Esophagus (tissue), 2 donors: ENCODE results near the gene TMEM59L. TPM values are rescaled to one million over a fixed set of nuclear protein-coding genes. Genes with fewer than 3 reads are reported as not detected.

Source experiments
- H3K27ac ChIP-seq, 2 donors: one replicate each; pipeline ENCODE4 v1.5.1; 2013; ENCODE audit warnings: low read depth in 2 of 2, mild to moderate bottlenecking in 2 of 2, inconsistent platforms in 1 of 2, low read length in 1 of 2, moderate library complexity in 1 of 2
- H3K27me3 ChIP-seq, 2 donors: one replicate each; pipeline ENCODE4 v1.6.1; 2013; ENCODE audit warnings: low read length in 2 of 2, control low read depth in 1 of 2, mild to moderate bottlenecking in 1 of 2; ENCODE audit not compliant: insufficient read depth in 2 of 2, control insufficient read depth in 1 of 2
- H3K36me3 ChIP-seq, 2 donors: one replicate each; pipeline ENCODE4 v1.6.1; 2013; ENCODE audit warnings: low read length in 1 of 2; ENCODE audit not compliant: control insufficient read depth in 2 of 2, insufficient read depth in 2 of 2
- H3K4me1 ChIP-seq, 2 donors: one replicate each; pipeline ENCODE4 v1.6.1; 2013; ENCODE audit warnings: low read length in 1 of 2; ENCODE audit not compliant: control insufficient read depth in 2 of 2, insufficient read depth in 2 of 2
- H3K4me3 ChIP-seq, 2 donors: one replicate each; pipeline ENCODE4 v1.5.1; 2013; ENCODE audit warnings: low read length in 2 of 2, mild to moderate bottlenecking in 2 of 2, low read depth in 1 of 2, moderate library complexity in 1 of 2
- H3K9me3 ChIP-seq, 2 donors: one replicate each; pipeline ENCODE4 v1.6.1; 2013; ENCODE audit warnings: mild to moderate bottlenecking in 2 of 2, low read depth in 1 of 2, low read length in 1 of 2, moderate library complexity in 1 of 2; ENCODE audit not compliant: control insufficient read depth in 2 of 2, insufficient read depth in 1 of 2
- WGBS, 2 donors: extraction: QIAGEN DNeasy Blood & Tissue Kit; methylation state at CpG; one replicate each; pipeline ENCODE4 v1.1.7; 2013; 5-methylcytosine and 5-hydroxymethylcytosine counted together
- polyA plus RNA-seq, 2 donors: library from polyadenylated mRNA; stranded (reverse); fragments of 200-250 nt; gene quantifications; one replicate each; pipeline ENCODE4 v1.2.3, GENCODE V29; 2013
- donor health status: healthy with polysubstance abuse.
- donor health status: Bipolar disorder and iron deficiency.

TMEM59L gene
- polyA plus RNA-seq, 2 donors: 0.41 to 0.71 TPM

- Histone ChIP-seq H3K9me3 (no peaks in the 10 kb centered on the region), H3K27me3 (peaks cover 0 to 20% of the 10 kb centered on the region in 2 donors), H3K27ac (no peak overlapping the region), H3K36me3 (no peaks in the 10 kb centered on the region), H3K4me1 (peaks cover 6 to 7% of the 10 kb centered on the region in 2 donors), H3K4me3 (no peak overlapping the region)
- WGBS, 2 donors: 25 to 50% methylated on average over 27 to 32 of the region's 32 CpGs
Observed at GRCh38 chr19:18603255-18603957, 9.3 kb upstream of the TMEM59L start.

DNA sequence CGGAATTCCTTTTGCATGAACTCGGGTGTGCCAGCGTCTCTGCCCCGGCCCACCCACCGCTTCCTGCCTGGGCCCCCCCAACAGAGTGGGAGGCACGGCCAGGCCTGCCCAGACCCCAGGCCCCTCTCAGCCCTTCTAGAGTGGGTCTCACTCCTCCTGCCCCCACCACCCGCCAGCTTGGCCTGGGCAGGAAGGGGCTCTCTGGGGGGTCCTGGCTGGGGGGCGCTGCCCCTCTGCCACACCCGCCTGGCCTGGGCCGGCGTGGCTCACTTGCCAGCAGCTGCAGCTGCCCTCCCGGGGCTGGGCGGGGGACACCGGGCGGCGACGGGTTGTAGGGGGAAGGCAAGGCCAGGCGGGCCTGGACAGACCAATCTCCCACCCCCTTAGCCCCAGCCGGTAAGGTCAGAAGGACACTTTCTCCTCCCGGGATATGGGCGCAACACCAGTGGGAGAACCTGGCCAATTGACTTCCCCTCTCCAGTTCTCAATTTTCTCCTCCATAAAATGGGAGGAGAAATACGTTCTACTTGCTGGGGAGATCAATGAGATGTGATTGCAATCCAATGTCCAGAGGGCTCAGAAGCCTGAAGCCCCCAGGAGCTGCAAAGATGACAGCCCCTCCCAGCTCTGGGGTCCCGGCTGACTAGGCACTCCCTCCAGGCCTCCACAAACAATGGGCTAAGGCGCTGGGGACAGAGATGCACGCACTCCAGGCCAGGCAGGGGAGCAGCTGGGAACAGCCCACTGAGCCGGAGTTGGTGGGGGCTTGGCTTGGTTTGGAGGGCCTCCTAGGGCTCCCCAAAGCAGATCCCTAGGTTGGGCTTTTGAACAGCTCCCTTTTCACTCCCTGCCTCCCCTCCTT is 8.5 kb upstream of the TMEM59L start:
- H3K4me1 ChIP-seq: peaks cover 6 to 7% of the 10 kb centered on the region in 2 donors
- no peaks in the 10 kb centered on the region for H3K36me3 ChIP-seq
- peaks cover 0 to 20% of the 10 kb centered on the region in 2 donors for H3K27me3 ChIP-seq
- no peak overlapping the region for H3K27ac ChIP-seq
- WGBS, 2 donors: 38 to 45% methylated on average over 20 to 26 of the region's 26 CpGs
- H3K9me3 ChIP-seq: no peaks in the 10 kb centered on the region
- no peak overlapping the region for H3K4me3 ChIP-seq

DNA sequence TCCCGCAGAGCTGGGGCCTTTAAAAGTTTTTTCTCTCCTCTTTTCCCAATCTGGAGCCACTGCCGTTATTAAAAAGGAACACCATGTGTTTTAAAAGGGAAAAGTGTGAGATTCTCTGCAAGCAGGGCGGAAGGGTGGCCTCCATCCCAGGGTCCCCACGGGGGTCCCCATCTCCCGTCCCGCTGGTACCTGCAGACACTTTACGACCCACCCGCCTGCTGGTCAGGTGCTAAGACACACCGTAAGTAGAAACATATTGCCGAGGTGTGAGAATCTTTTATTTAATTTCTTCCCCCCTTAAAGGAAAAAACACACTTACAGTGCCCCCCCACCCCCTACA is 7.9 kb upstream of the TMEM59L start:
- peaks cover 4 to 20% of the 10 kb centered on the region in 2 donors for H3K27me3 ChIP-seq
- H3K9me3 ChIP-seq: no peaks in the 10 kb centered on the region
- H3K4me1 ChIP-seq: peaks cover 6 to 7% of the 10 kb centered on the region in 2 donors
- no peak overlapping the region for H3K27ac ChIP-seq
- no peaks in the 10 kb centered on the region for H3K36me3 ChIP-seq
- 33 to 47% methylated on average over 10 of the region's 10 CpGs for WGBS, 2 donors
- H3K4me3 ChIP-seq: no peak overlapping the region

GRCh38 chr19:18605196-18605545 is 7.5 kb upstream of the TMEM59L start:
- H3K27ac ChIP-seq: no peak overlapping the region
- whole genome bisulfite sequencing, 2 donors: 24 to 31% methylated on average over 17 of the region's 17 CpGs
- no peaks in the 10 kb centered on the region for H3K9me3 ChIP-seq
- peaks cover 4 to 20% of the 10 kb centered on the region in 2 donors for H3K27me3 ChIP-seq
- H3K4me1 ChIP-seq: peaks cover 6 to 7% of the 10 kb centered on the region in 2 donors
- no peak overlapping the region for H3K4me3 ChIP-seq
- H3K36me3 ChIP-seq: no peaks in the 10 kb centered on the region

DNA sequence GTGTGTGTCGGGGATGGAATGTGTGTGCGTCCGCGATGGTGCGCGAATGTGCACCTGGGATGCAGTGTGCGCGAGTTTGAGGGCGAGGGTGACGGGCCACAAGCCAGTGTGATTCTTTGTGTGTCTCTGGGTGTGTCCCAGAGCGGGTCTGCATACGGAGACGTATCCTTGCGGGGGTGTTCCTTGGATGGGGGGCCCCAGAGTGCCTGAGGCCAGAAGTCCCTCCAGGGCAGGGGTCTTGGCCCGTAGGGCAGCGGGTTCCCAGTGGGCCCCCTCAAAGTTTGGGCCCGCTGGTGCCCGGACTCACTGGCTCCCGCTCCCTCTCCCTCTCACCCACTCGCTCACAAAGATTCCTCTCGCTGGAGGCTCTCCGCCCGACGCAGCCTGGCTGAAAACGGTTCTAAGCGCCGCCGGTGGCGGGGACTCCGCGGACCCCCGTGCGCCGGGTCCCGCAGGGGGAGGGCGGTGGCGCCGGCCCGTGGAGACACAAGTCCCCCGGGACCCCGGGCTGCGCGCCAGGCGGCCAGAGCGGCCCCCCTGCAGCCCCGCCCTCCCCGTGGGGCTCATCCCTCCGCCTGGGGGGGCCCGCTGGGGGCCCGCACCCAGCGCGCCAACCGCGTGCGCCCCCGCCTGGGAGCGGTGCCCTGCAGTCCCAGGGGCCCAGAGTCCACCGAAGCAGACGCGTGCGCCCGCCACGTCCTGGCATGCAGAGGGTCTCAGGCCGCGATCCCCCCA is 7.0 kb upstream of the TMEM59L start:
- no peaks in the 10 kb centered on the region for H3K36me3 ChIP-seq
- H3K27me3 ChIP-seq: peaks cover 4 to 23% of the 10 kb centered on the region in 2 donors
- 3 to 6% methylated on average over 42 to 65 of the region's 65 CpGs for WGBS, 2 donors
- H3K9me3 ChIP-seq: no peaks in the 10 kb centered on the region
- H3K4me1 ChIP-seq: peaks cover 6 to 7% of the 10 kb centered on the region in 2 donors
- H3K4me3 ChIP-seq: peak overlapping the region in 1 of 2 donors; percentile 33
- no peak overlapping the region for H3K27ac ChIP-seq

DNA sequence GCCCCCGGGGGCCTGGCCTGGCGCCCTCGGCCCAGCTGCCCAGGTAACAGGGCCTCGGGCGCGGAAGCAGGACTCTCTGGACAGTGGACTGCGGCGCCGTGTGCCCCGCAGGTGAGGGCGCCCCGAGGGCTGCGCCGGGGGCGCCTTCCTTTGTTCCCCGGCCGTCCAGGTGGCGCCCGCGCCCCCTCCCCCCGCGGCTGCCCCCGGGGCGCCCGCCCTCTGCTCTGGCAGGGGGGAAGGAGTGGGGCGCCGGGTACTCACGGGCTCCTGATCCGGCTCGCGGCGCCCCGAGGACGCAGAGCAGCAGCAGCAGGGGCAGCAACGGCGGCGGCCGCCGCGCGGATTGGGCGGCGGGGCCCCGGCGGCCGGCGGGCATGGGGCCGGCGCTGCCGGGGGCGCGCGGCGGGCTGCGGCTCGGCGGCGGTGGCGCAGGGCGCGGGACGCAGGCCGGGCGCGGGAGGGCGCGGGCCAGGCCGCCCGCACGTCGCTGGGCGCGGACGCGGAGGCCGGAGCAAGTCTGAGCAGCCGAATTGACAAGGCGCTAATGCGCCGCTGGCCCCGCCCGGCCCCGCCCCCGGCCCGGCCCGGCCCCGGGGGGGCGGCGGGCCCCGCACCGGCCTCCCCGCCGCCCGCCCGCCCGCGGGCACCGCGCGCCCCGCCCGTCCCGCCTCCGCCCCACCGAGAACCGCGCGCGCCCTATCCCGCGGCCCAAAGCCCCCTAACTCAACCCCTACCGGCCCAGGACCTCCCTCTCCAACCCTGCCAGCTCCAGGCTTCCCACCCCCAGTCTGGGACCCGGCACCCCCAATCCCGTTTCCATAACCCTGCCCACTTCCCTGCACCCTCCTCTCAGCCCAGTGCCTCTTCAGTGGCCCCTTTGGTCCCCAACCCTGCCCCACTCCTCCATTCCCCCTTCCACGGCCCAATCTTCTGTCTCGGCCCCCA is 6.1 kb upstream of the TMEM59L start, which contains the start of gene CRLF1:
TSS of gene CRLF1 (minus strand) at position 519 of the 945 bp plus-strand sequence. CDS start at position 376, 143 bp downstream.
- Histone ChIP-seq H3K36me3 (no peaks in the 10 kb centered on the region), H3K27ac (no peak within 1 kb of the TSS), H3K4me1 (peaks cover 7 to 10% of the 10 kb centered on the region in 2 donors), H3K4me3 (peak within 1 kb of the TSS; percentile 30 to 33), H3K27me3 (peaks cover 4 to 32% of the 10 kb centered on the region in 2 donors), H3K9me3 (no peaks in the 10 kb centered on the region)
- 1% methylated on average over 40 to 115 of the region's 116 CpGs for WGBS, 2 donors

DNA sequence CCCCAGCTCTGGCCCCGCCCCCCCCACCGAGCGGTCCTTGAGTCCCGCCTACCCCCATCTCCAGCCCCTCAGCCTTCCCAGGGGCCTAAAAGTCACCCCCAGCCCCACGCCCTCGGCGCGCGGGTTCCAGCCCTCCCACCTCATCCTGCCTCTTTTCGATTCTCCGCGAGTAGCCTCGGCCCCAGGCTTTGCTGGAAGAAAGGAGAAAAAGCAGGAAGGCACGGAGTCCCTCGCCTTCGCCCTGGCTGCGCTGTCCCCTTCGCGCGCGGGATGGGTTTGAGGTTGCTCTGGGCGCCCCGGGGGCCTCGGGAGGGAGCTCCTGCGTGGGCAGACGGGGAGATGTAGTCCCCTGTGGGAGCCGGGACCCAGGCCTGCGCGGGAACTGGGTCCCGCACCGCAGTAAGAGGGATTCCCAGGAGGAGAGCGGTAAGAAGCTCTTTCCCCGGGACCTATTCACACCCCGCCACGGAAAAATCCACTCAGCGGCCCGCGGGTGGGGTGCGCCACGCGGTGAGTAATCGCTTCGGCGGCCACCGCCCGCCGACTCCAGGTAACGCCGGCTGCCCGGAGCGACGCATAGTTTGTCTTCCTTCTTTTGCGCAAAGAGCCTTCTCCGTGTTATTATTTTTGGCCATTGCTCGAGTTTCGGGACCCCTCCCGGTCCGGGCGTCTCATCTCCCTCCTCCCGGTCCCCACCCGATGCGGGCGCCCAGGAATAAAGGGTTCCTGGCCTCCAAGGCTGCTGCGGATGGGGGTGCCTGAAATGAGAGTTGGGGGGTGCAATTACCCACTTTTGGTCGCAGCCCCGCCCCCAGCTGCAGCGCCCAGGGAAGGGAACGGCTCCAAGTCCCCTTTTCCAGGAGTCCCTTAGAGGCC is 5.2 kb upstream of the TMEM59L start:
- peaks cover 4 to 36% of the 10 kb centered on the region in 2 donors for H3K27me3 ChIP-seq
- H3K4me3 ChIP-seq: peak overlapping the region in 1 of 2 donors; percentile 3
- 2% methylated on average over 67 to 68 of the region's 68 CpGs for WGBS, 2 donors
- H3K27ac ChIP-seq: no peak overlapping the region
- H3K9me3 ChIP-seq: no peaks in the 10 kb centered on the region
- H3K4me1 ChIP-seq: peaks cover 12 to 15% of the 10 kb centered on the region in 2 donors
- no peaks in the 10 kb centered on the region for H3K36me3 ChIP-seq

DNA sequence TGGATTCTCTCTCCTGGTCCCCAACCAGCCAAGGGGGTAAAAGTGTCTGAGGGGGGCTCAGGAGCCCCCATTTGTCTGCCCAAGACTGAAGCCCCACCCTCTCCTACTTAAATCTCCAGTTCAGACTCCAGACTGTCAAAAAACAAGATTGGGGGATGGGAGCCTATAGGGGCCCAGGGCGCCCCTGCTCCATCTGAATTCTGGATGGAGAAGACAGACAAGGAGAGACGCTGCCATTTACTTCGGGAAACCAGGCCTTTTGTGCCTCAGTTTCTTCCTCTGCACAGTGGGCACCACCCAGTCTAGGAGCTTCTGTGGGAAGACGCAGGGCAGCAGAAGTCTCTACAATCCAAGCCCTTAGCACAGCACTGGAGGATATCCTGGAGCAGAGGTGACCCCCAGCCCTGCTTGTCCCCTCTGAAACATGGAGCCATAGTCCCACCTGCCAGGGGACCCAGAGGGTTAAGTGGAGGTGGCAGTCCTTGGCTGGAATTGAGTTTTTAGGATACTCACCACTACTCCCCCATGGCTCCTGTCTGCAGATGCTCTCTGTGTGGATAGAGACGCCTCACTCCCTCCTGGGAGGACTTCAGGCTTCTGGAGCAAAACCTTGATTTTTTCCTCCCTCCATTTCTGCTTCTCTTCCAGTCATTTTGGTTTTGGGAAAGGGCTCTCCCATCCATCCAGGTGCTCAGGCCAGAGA is 4.4 kb upstream of the TMEM59L start:
- peaks cover 4 to 41% of the 10 kb centered on the region in 2 donors for H3K27me3 ChIP-seq
- H3K4me3 ChIP-seq: no peak overlapping the region
- no peak overlapping the region for H3K27ac ChIP-seq
- H3K36me3 ChIP-seq: no peaks in the 10 kb centered on the region
- 45 to 60% methylated on average over 5 of the region's 5 CpGs for WGBS, 2 donors
- no peaks in the 10 kb centered on the region for H3K9me3 ChIP-seq
- peaks cover 17 to 20% of the 10 kb centered on the region in 2 donors for H3K4me1 ChIP-seq
